Lung (tissue), 12 donors: ENCODE measurements around the gene NRG2. TPM values are rescaled to one million over a fixed set of nuclear protein-coding genes. Genes with fewer than 3 reads are reported as not detected.

Experiments used
- ATAC-seq: fragments of 200-7000 bp; cut with Tn5 transposase; one replicate; pipeline ENCODE4 v1.9.1; 2020; ENCODE audit warnings: moderate number of reproducible peaks; ENCODE audit not compliant: insufficient read depth, low FRiP score
- DNase-seq, 3 donors: peaks; one replicate each; pipeline ENCODE4 v3.0.0-alpha.2; 2013 to 2017
- H3K27ac ChIP-seq, 2 donors: one replicate each; pipeline ENCODE4 v1.5.1; 2013; ENCODE audit warnings: mild to moderate bottlenecking in 2 of 2, moderate library complexity in 2 of 2, control low read depth in 1 of 2, inconsistent platforms in 1 of 2, low read depth in 1 of 2, low read length in 1 of 2
- H3K27me3 ChIP-seq, 3 donors: one replicate each; pipeline ENCODE4 v1.5.1; 2013; ENCODE audit warnings: low read length in 2 of 3; ENCODE audit not compliant: control insufficient read depth in 3 of 3, insufficient read depth in 3 of 3
- H3K36me3 ChIP-seq, 4 donors: one replicate each; pipeline ENCODE4 v1.5.1; 2013; ENCODE audit warnings: low read length in 4 of 4, mild to moderate bottlenecking in 1 of 4, moderate library complexity in 1 of 4; ENCODE audit not compliant: control insufficient read depth in 4 of 4, insufficient read depth in 4 of 4
- H3K4me1 ChIP-seq, 5 donors: one replicate each; pipeline ENCODE4 v1.5.1; 2013; ENCODE audit warnings: low read length in 5 of 5, mild to moderate bottlenecking in 2 of 5, moderate library complexity in 1 of 5; ENCODE audit not compliant: control insufficient read depth in 5 of 5, insufficient read depth in 5 of 5
- H3K4me3 ChIP-seq: one replicate; pipeline ENCODE4 v1.5.1; 2013; ENCODE audit warnings: mild to moderate bottlenecking, control low read depth, moderate library complexity
- H3K9ac ChIP-seq, 2 donors: one replicate each; pipeline ENCODE4 v1.5.1; 2013; ENCODE audit warnings: low read length in 2 of 2, control low read depth in 1 of 2; ENCODE audit not compliant: insufficient read depth in 1 of 2
- H3K9me3 ChIP-seq, 4 donors: one replicate each; pipeline ENCODE4 v1.5.1; 2013; ENCODE audit warnings: low read length in 3 of 4, mild to moderate bottlenecking in 1 of 4, moderate library complexity in 1 of 4; ENCODE audit not compliant: control insufficient read depth in 4 of 4, insufficient read depth in 3 of 4
- WGBS, 2 donors: extraction: QIAGEN DNeasy Blood & Tissue Kit; methylation state at CpG; one replicate each; pipeline ENCODE4 v1.1.7; 2013; 5-methylcytosine and 5-hydroxymethylcytosine counted together
- polyA plus RNA-seq, 2 donors: library from polyadenylated mRNA; stranded (reverse); fragments of 200-250 nt; gene quantifications; one replicate each; pipeline ENCODE4 v1.2.1, GENCODE V29; 2013
- total RNA-seq, 2 donors: library from RNA; depleted of rRNA in 1 of 2; stranded (reverse); fragments of >200 nt in 1 of 2; gene quantifications; one replicate each; pipeline ENCODE4 v1.2.1, GENCODE V29; 2014 to 2021
- TF ChIP-seq, protein P1 (sequence below): IDR thresholded peaks from 2 replicates; pipeline ENCODE4 v1.5.1; 2012; ENCODE audit warnings: mild to moderate bottlenecking; ENCODE audit errors: control extremely low read depth, extremely low read depth
- donor health status: control.
- donor health status: control.
- donor health status: Bipolar disorder and iron deficiency.
- donor health status: healthy.
- donor health status: DM: yes; HTN: yes; CAD: no.

The NRG2 gene
- total and polyA plus RNA-seq, 4 donors, result 0.41 to 3.0 (median 1.0) TPM

- Histone ChIP-seq H3K27me3 (peaks cover 0 to 14% (median 4%) of the 10 kb centered on the region in 3 donors), H3K4me3 (no peak overlapping the region), H3K4me1 (peaks cover 0 to 4% (median 0%) of the 10 kb centered on the region in 5 donors), H3K9me3 (no peaks in the 10 kb centered on the region), H3K9ac (no peak overlapping the region), H3K36me3 (no peaks in the 10 kb centered on the region), H3K27ac (no peak overlapping the region)
- ATAC-seq, result no peak
- DNase-seq, result no peak
- 90 to 92% methylated on average over 1 of the region's 1 CpG for WGBS, 2 donors
- TF ChIP-seq, protein P1, sequence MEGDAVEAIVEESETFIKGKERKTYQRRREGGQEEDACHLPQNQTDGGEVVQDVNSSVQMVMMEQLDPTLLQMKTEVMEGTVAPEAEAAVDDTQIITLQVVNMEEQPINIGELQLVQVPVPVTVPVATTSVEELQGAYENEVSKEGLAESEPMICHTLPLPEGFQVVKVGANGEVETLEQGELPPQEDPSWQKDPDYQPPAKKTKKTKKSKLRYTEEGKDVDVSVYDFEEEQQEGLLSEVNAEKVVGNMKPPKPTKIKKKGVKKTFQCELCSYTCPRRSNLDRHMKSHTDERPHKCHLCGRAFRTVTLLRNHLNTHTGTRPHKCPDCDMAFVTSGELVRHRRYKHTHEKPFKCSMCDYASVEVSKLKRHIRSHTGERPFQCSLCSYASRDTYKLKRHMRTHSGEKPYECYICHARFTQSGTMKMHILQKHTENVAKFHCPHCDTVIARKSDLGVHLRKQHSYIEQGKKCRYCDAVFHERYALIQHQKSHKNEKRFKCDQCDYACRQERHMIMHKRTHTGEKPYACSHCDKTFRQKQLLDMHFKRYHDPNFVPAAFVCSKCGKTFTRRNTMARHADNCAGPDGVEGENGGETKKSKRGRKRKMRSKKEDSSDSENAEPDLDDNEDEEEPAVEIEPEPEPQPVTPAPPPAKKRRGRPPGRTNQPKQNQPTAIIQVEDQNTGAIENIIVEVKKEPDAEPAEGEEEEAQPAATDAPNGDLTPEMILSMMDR, result no peak
Measured at GRCh38 chr5:140083650-140084049, 40.6 kb upstream of the NRG2 start.

DNA sequence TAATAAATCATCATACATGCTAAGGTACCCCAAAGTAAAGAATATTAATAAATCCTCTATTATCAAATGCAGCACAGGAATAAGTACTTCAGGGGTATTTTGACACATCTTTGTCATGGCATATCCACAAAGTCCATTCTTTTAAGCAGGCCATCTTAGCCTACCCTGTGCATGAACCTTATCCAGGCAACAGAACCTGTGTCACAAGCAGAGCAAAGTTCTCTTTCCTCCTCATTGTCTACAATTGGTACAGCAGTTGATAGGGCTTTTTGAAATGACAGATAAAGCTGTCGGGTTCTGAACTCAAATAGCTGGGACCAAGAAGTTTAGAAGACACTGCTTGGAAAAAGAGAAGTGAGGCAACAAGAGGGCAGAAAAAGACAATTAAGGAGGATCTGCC, 40.0 kb upstream of the NRG2 start:
- no peaks in the 10 kb centered on the region for H3K36me3 ChIP-seq
- no peak for DNase-seq
- no peak overlapping the region for H3K27ac ChIP-seq
- no peaks in the 10 kb centered on the region for H3K9me3 ChIP-seq
- ATAC-seq, result no peak
- H3K27me3 ChIP-seq, result peaks cover 0 to 14% (median 4%) of the 10 kb centered on the region in 3 donors
- TF ChIP-seq, protein P1, result no peak
- peaks cover 0 to 4% (median 0%) of the 10 kb centered on the region in 5 donors for H3K4me1 ChIP-seq
- no peak overlapping the region for H3K4me3 ChIP-seq
- WGBS, 2 donors, result 78 to 85% methylated on average over 1 of the region's 1 CpG
- H3K9ac ChIP-seq, result no peak overlapping the region

DNA sequence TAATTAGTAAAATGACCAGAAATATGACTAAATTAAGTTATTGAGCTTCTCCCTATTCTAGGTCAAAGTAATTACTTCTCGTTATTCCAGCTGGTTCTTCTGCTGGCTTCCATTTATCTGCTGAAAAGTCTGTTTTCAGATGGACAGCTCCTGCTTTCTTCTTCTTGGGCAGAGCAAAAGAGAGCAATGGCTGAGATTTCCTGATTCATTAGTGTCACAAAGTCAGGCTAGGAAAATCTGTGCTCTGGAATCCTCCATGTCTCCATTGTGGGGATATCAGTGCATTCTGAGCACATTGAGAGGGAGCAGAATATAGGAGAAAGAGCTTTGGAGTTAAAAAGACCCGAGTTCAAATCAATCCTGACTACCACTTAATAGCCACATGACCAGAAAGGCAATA, 33.7 kb upstream of the NRG2 start:
- peaks cover 0 to 11% (median 7%) of the 10 kb centered on the region in 3 donors for H3K27me3 ChIP-seq
- TF ChIP-seq, protein P1, result no peak
- H3K27ac ChIP-seq, result no peak overlapping the region
- ATAC-seq (no peak), DNase-seq (no peak)
- WGBS, 2 donors, result 73 to 85% methylated on average over 2 of the region's 2 CpGs
- no peak overlapping the region for H3K4me3 ChIP-seq
- H3K4me1 ChIP-seq, result no peaks in the 10 kb centered on the region
- no peaks in the 10 kb centered on the region for H3K36me3 ChIP-seq
- no peaks in the 10 kb centered on the region for H3K9me3 ChIP-seq
- H3K9ac ChIP-seq, result no peak overlapping the region

- H3K4me1 ChIP-seq, result no peaks in the 10 kb centered on the region
- no peaks in the 10 kb centered on the region for H3K9me3 ChIP-seq
- WGBS, 2 donors, result 96 to 97% methylated on average over 1 of the region's 1 CpG
- no peak for DNase-seq
- peaks cover 0 to 11% (median 10%) of the 10 kb centered on the region in 3 donors for H3K27me3 ChIP-seq
- no peak overlapping the region for H3K9ac ChIP-seq
- no peak for ATAC-seq
- H3K27ac ChIP-seq, result no peak overlapping the region
- no peaks in the 10 kb centered on the region for H3K36me3 ChIP-seq
- no peak overlapping the region for H3K4me3 ChIP-seq
- TF ChIP-seq, protein P1, result no peak
Measured at GRCh38 chr5:140076142-140076541, 33.0 kb upstream of the NRG2 start.
